ENCODE data around the gene MPI.

- TF ChIP-seq CTCF (IDR thresholded peaks at IDR 0.05) (no peak), POLR2A (IDR thresholded peaks at IDR 0.05) (peak; percentile 79)
Measured at GRCh38 chr15:74906450-74907162, 16.8 kb downstream of the MPI start, which contains the start of gene FAM219B.
